ENCODE data around the gene GAMT. TPM values are rescaled to one million over a fixed set of nuclear protein-coding genes. Genes with fewer than 3 reads are reported as not detected.
A peak's percentile ranks its signal among the peaks of the same experiment; 100 is the strongest.

GAMT gene
- total and polyA plus RNA-seq, 2 of the 13 experiments (the other 11 are each of a cell fraction or from before 2014, with no cell fraction given): 115 to 124 TPM

DNA sequence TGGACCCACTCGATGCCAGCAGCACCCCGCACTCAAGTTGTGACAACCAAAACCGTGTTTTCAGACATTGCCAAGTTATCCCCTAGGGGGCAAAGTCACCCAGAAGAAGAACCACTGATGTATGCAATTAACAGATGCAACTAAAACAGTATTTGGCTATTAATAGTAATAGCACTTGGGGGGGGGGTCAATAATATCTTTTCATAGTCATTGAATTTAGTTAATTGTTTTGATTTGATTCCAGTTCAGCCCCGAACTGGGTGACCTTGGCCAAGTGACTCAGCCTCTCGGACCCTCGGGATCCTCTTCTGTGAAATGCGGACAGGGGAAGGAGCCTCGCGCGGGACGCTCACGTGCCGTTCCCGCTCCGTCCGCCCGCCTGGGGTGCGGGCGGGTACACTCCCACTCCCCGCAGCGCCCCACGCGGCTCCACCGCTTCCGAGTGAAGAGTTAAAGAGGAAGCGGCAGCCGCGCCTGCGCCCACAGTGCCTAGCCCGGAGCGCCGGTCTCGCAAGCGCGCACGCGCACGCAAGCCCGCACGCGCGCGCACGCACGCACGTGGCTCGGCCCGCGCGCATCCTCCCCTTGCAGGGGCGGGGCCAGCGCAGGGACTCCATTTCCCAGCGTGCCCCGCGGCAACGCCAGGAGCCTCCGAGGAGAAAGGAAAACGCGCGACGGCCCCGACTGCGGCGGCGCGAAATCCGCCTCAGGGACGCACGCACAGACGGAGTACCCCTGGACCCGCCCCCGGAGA is 5.6 kb upstream of the GAMT start (continued):
- TF ChIP-seq ISL2 (CRISPR knock-in tag; IDR thresholded peaks at IDR 0.05) (peak; percentile 44; the same call in 1 of the 2 replicates), SP5 (CRISPR knock-in tag; IDR thresholded peaks at IDR 0.05; ENCODE audit: borderline replicate concordance, low read depth) (peak; percentile 37), MIER3 (CRISPR knock-in tag; IDR thresholded peaks at IDR 0.05; ENCODE audit: borderline replicate concordance) (0 out of 2 replicates have a peak, but pooled peaks have one; percentile 40), ZNF570 (CRISPR knock-in tag; IDR thresholded peaks at IDR 0.05; ENCODE audit: borderline replicate concordance) (no peak), HNRNPL (IDR thresholded peaks at IDR 0.05; ENCODE audit: low read depth, low read length) (no peak), NR2C2 (CRISPR knock-in tag; IDR thresholded peaks at IDR 0.05; ENCODE audit: borderline replicate concordance) (peak; percentile 62; the same call in 1 of the 2 replicates), WIZ (CRISPR knock-in tag; IDR thresholded peaks at IDR 0.05) (0 out of 2 replicates have a peak, but pooled peaks have one; percentile 24), ZNF251 (CRISPR knock-in tag; IDR thresholded peaks at IDR 0.05) (no peak), GABPA (IDR thresholded peaks at IDR 0.05; ENCODE audit: low read depth, low read length) (no peak), GABPA (CRISPR knock-in tag; IDR thresholded peaks at IDR 0.05; ENCODE audit: low read depth) (peak; percentile 59), RBFOX2 (IDR thresholded peaks at IDR 0.05; ENCODE audit: low read depth, low read length) (peak; percentile 86), IKZF4 (CRISPR knock-in tag; IDR thresholded peaks at IDR 0.05; ENCODE audit: borderline replicate concordance, low read depth, not compliant biosample characterization) (peak; percentile 22), HOXA5 (CRISPR knock-in tag; IDR thresholded peaks at IDR 0.05) (peak; percentile 67; the same call in 1 of the 2 replicates), ZBTB7A (CRISPR knock-in tag; IDR thresholded peaks at IDR 0.05) (peak; percentile 82; the same call in 1 of the 2 replicates), ZNF549 (CRISPR knock-in tag; IDR thresholded peaks at IDR 0.05) (no peak), ZNF788 (CRISPR knock-in tag; IDR thresholded peaks at IDR 0.05; ENCODE audit: borderline replicate concordance) (peak; percentile 73; the same call in 1 of the 2 replicates), HOXD1 (CRISPR knock-in tag; IDR thresholded peaks at IDR 0.05) (0 out of 2 replicates have a peak, but pooled peaks have one; percentile 23), SRSF1 (optimal IDR thresholded peaks at IDR 0.05; ENCODE audit: low read depth, low read length) (peak; percentile 39), ZC3H13 (CRISPR knock-in tag; IDR thresholded peaks at IDR 0.05) (0 out of 2 replicates have a peak, but pooled peaks have one; percentile 30), FOXK1 (CRISPR knock-in tag; IDR thresholded peaks at IDR 0.05; ENCODE audit: borderline replicate concordance, low read depth) (peak; percentile 47; the same call in 1 of the 2 replicates)
- TF ChIP-seq, protein P1, sequence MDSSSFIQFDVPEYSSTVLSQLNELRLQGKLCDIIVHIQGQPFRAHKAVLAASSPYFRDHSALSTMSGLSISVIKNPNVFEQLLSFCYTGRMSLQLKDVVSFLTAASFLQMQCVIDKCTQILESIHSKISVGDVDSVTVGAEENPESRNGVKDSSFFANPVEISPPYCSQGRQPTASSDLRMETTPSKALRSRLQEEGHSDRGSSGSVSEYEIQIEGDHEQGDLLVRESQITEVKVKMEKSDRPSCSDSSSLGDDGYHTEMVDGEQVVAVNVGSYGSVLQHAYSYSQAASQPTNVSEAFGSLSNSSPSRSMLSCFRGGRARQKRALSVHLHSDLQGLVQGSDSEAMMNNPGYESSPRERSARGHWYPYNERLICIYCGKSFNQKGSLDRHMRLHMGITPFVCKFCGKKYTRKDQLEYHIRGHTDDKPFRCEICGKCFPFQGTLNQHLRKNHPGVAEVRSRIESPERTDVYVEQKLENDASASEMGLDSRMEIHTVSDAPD (CRISPR knock-in tag; IDR thresholded peaks at IDR 0.05): no peak
- TF ChIP-seq, protein P2, sequence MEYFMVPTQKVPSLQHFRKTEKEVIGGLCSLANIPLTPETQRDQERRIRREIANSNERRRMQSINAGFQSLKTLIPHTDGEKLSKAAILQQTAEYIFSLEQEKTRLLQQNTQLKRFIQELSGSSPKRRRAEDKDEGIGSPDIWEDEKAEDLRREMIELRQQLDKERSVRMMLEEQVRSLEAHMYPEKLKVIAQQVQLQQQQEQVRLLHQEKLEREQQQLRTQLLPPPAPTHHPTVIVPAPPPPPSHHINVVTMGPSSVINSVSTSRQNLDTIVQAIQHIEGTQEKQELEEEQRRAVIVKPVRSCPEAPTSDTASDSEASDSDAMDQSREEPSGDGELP (IDR thresholded peaks at IDR 0.05; ENCODE audit: borderline replicate concordance, low read depth): no peak; the same call in 1 of the 2 replicates
- TF ChIP-seq, protein P3, sequence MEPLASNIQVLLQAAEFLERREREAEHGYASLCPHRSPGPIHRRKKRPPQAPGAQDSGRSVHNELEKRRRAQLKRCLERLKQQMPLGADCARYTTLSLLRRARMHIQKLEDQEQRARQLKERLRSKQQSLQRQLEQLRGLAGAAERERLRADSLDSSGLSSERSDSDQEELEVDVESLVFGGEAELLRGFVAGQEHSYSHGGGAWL (CRISPR knock-in tag; IDR thresholded peaks at IDR 0.05): peak; percentile 55; the same call in 1 of the 2 replicates
- TF ChIP-seq, protein P4, sequence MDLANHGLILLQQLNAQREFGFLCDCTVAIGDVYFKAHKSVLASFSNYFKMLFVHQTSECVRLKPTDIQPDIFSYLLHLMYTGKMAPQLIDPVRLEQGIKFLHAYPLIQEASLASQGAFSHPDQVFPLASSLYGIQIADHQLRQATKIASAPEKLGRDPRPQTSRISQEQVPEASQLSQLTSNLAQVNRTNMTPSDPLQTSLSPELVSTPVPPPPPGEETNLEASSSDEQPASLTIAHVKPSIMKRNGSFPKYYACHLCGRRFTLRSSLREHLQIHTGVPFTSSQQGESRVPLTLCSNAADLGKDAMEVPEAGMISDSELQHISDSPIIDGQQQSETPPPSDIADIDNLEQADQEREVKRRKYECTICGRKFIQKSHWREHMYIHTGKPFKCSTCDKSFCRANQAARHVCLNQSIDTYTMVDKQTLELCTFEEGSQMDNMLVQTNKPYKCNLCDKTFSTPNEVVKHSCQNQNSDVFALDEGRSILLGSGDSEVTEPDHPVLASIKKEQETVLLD (CRISPR knock-in tag; IDR thresholded peaks at IDR 0.05; ENCODE audit: low read depth): peak; percentile 83
- TF ChIP-seq, protein P5, sequence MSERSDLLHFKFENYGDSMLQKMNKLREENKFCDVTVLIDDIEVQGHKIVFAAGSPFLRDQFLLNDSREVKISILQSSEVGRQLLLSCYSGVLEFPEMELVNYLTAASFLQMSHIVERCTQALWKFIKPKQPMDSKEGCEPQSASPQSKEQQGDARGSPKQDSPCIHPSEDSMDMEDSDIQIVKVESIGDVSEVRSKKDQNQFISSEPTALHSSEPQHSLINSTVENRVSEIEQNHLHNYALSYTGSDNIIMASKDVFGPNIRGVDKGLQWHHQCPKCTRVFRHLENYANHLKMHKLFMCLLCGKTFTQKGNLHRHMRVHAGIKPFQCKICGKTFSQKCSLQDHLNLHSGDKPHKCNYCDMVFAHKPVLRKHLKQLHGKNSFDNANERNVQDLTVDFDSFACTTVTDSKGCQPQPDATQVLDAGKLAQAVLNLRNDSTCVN (CRISPR knock-in tag; IDR thresholded peaks at IDR 0.05; ENCODE audit: borderline replicate concordance): peak; percentile 13; the same call in 1 of the 2 replicates

Measured in HepG2 (cell line).